Effector CD4-positive, alpha-beta T cell (primary cell): ENCODE data around the gene NELL2.
"Not testable (repeated sequence)": the region's sequence is repeated elsewhere in the genome, so short reads cannot be mapped to it uniquely, and the experiment has no call there.

Source experiments
- DNase-seq: peaks from one replicate; pipeline ENCODE4 v3.0.0-alpha.2; 2020

NELL2 gene

GRCh38 chr12:44775901-44776300 is 100.2 kb downstream of the NELL2 start:
- no peak for DNase-seq

GRCh38 chr12:44774815-44775411 is 101.2 kb downstream of the NELL2 start:
- peak; percentile 50 for DNase-seq

GRCh38 chr12:44771485-44772021 is 104.6 kb downstream of the NELL2 start:
- no peak for DNase-seq

- DNase-seq: no peak
Observed at GRCh38 chr12:44765796-44766195, 110.3 kb downstream of the NELL2 start.

- no peak for DNase-seq
Observed at GRCh38 chr12:44763021-44763420, 113.1 kb downstream of the NELL2 start.

GRCh38 chr12:44759289-44759688 is 116.8 kb downstream of the NELL2 start:
- no peak for DNase-seq

- no peak for DNase-seq
Observed at GRCh38 chr12:44750468-44750867, 125.6 kb downstream of the NELL2 start.

GRCh38 chr12:44749566-44749965 is 126.5 kb downstream of the NELL2 start:
- DNase-seq: no peak

GRCh38 chr12:44748950-44749468 is 127.1 kb downstream of the NELL2 start:
- no peak for DNase-seq

- not testable (repeated sequence) for DNase-seq
Observed at GRCh38 chr12:44741292-44741980, 134.7 kb downstream of the NELL2 start.

GRCh38 chr12:44738051-44738450 is 138.1 kb downstream of the NELL2 start:
- DNase-seq: no peak

- no peak for DNase-seq
Observed at GRCh38 chr12:44728566-44728965, 147.5 kb downstream of the NELL2 start.

- DNase-seq: no peak
Observed at GRCh38 chr12:44720265-44720664, 155.8 kb downstream of the NELL2 start.

- DNase-seq: no peak
Observed at GRCh38 chr12:44717612-44718011, 158.5 kb downstream of the NELL2 start.

- no peak for DNase-seq
Observed at GRCh38 chr12:44716711-44717110, 159.4 kb downstream of the NELL2 start.

- DNase-seq: no peak
Observed at GRCh38 chr12:44711736-44712135, 164.4 kb downstream of the NELL2 start.

GRCh38 chr12:44709166-44709565 is 166.9 kb downstream of the NELL2 start:
- no peak for DNase-seq

GRCh38 chr12:44708218-44708617 is 167.9 kb downstream of the NELL2 start:
- DNase-seq: no peak

GRCh38 chr12:44703182-44703910 is 172.8 kb downstream of the NELL2 start:
- no peak for DNase-seq

GRCh38 chr12:44697511-44697910 is 178.6 kb downstream of the NELL2 start:
- DNase-seq: no peak

GRCh38 chr12:44696542-44696941 is 179.6 kb downstream of the NELL2 start:
- DNase-seq: no peak

- DNase-seq: no peak
Observed at GRCh38 chr12:44694017-44694416, 182.1 kb downstream of the NELL2 start.

- no peak for DNase-seq
Observed at GRCh38 chr12:44689587-44689986, 186.5 kb downstream of the NELL2 start.
